ENCODE data around the gene TMTC1. TPM values are rescaled to one million over a fixed set of nuclear protein-coding genes. Genes with fewer than 3 reads are reported as not detected.

Gene TMTC1
- total and polyA plus RNA-seq, 2 donors (not counting 1 experiment from before 2014, with no cell fraction given), result not detected

DNA sequence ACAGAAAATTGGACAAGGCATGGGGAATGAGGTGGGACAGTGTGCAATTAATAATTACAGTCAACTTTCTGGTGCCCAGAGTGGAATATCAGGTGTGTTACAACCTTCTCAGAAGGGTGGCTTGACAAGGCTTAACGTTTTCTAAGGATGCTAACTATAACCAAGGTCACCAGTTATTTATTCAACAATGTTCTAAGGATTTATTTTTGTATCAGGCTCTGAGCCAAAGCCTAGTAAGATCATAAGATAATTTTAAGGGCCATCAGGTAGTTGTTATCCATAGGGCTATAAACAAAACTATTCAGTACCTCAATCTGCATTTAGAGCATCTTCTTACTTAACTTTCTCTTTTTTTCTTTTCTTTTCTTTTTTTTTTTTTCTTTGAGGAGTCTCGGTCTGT, 134.0 kb downstream of the TMTC1 start:
- intact Hi-C loops (cut with micrococcal nuclease), result no loop called here
- H3K4me2 ChIP-seq (replicated peaks; ENCODE audit: low read depth, low read length, poor library complexity, severe bottlenecking), result no peak overlapping the region
- no peak overlapping the region for H3K4me3 Mint-ChIP-seq

GRCh38 chr12:29644536-29645162, 139.1 kb downstream of the TMTC1 start:
- intact Hi-C loops (cut with micrococcal nuclease), result no loop called here
- Histone ChIP-seq H3K9me3 (ENCODE audit: control extremely low read depth in 1 of 3, control insufficient read depth in 2 of 3, insufficient read depth in 1 of 3, low read length in 2 of 3) (no peaks in the 10 kb centered on the region), H4K20me1 (ENCODE audit: control insufficient read depth, insufficient read depth, low read length, poor library complexity, severe bottlenecking) (no peaks in the 10 kb centered on the region), H3K27me3 (replicated peaks in 1 of 4; ENCODE audit: control extremely low read depth in 1 of 4, control insufficient read depth in 3 of 4, insufficient read depth in 4 of 4, low read length in 3 of 4) (no peaks in the 10 kb centered on the region), H2AFZ (ENCODE audit: insufficient read depth, low read depth, low read length, poor library complexity, severe bottlenecking) (no peak overlapping the region), H3K9ac (ENCODE audit: low read length) (no peak overlapping the region), H3K4me1 (ENCODE audit: control insufficient read depth in 2 of 2, insufficient read depth in 2 of 2, low read length in 2 of 2) (no peaks in the 10 kb centered on the region), H3K36me3 (replicated peaks in 1 of 2; ENCODE audit: control extremely low read depth in 1 of 2, control insufficient read depth in 1 of 2, extremely low read depth in 1 of 2, insufficient read depth in 2 of 2, low read length in 1 of 2) (no peaks in the 10 kb centered on the region), H3K79me2 (ENCODE audit: control insufficient read depth, insufficient read depth, low read length) (no peaks in the 10 kb centered on the region), H3K4me2 (replicated peaks; ENCODE audit: low read depth, low read length, poor library complexity, severe bottlenecking) (no peak overlapping the region), H3K27ac (ENCODE audit: low read length in 2 of 2) (no peak overlapping the region), H3K4me3 (ENCODE audit: control extremely low read depth in 1 of 5, extremely low read depth in 1 of 5, insufficient read depth in 1 of 5, low read depth in 2 of 5, low read length in 4 of 5) (no peak overlapping the region)
- H3K4me3 Mint-ChIP-seq, result no peak overlapping the region
- no peaks in the 10 kb centered on the region for H3K9me3 Mint-ChIP-seq (ENCODE audit: insufficient read depth)
- TF ChIP-seq CTCF (IDR thresholded peaks at IDR 0.05) (no peak), EZH2 (IDR thresholded peaks at IDR 0.05; ENCODE audit: borderline replicate concordance, insufficient read depth, low read depth, low read length, poor library complexity, severe bottlenecking) (no peak)
- ATAC-seq (ENCODE audit: low read depth) (no peak), DNase-seq (no peak)
- 80% methylated on average over 1 of the region's 1 CpG for WGBS (ENCODE audit: insufficient coverage)
- H3K27me3 Mint-ChIP-seq, result no peaks in the 10 kb centered on the region
- no peak overlapping the region for H3K27ac Mint-ChIP-seq
- ChIA-PET CTCF (interaction anchor here (0.5 kb wide), 1 partner anchor 9 kb away, joined by 5 read pairs; no protein-coding TSS in a partner anchor), POLR2A (no interaction called here)
- no peaks in the 10 kb centered on the region for H3K4me1 Mint-ChIP-seq

More for the DNA sequence above, 134.0 kb downstream of the TMTC1 start:
- TF ChIP-seq CTCF (IDR thresholded peaks at IDR 0.05), result no peak
- no peak for TF ChIP-seq EZH2 (IDR thresholded peaks at IDR 0.05; ENCODE audit: borderline replicate concordance, insufficient read depth, low read depth, low read length, poor library complexity, severe bottlenecking)
- Histone ChIP-seq H3K4me1 (ENCODE audit: control insufficient read depth in 2 of 2, insufficient read depth in 2 of 2, low read length in 2 of 2) (no peaks in the 10 kb centered on the region), H3K27me3 (replicated peaks in 1 of 4; ENCODE audit: control extremely low read depth in 1 of 4, control insufficient read depth in 3 of 4, insufficient read depth in 4 of 4, low read length in 3 of 4) (no peaks in the 10 kb centered on the region), H3K9me3 (ENCODE audit: control extremely low read depth in 1 of 3, control insufficient read depth in 2 of 3, insufficient read depth in 1 of 3, low read length in 2 of 3) (no peaks in the 10 kb centered on the region), H3K27ac (ENCODE audit: low read length in 2 of 2) (no peak overlapping the region), H4K20me1 (ENCODE audit: control insufficient read depth, insufficient read depth, low read length, poor library complexity, severe bottlenecking) (no peaks in the 10 kb centered on the region), H2AFZ (ENCODE audit: insufficient read depth, low read depth, low read length, poor library complexity, severe bottlenecking) (no peak overlapping the region), H3K79me2 (ENCODE audit: control insufficient read depth, insufficient read depth, low read length) (no peaks in the 10 kb centered on the region), H3K4me3 (ENCODE audit: control extremely low read depth in 1 of 5, extremely low read depth in 1 of 5, insufficient read depth in 1 of 5, low read depth in 2 of 5, low read length in 4 of 5) (no peak overlapping the region), H3K9ac (ENCODE audit: low read length) (no peak overlapping the region), H3K36me3 (replicated peaks in 1 of 2; ENCODE audit: control extremely low read depth in 1 of 2, control insufficient read depth in 1 of 2, extremely low read depth in 1 of 2, insufficient read depth in 2 of 2, low read length in 1 of 2) (no peaks in the 10 kb centered on the region)
- CTCF ChIA-PET, result no interaction called here
- Mint-ChIP-seq H3K27ac (no peak overlapping the region), H3K9me3 (ENCODE audit: insufficient read depth) (no peaks in the 10 kb centered on the region), H3K27me3 (no peaks in the 10 kb centered on the region), H3K4me1 (no peaks in the 10 kb centered on the region)
- WGBS (ENCODE audit: insufficient coverage), result 83% methylated on average over 1 of the region's 2 CpGs
- ATAC-seq (ENCODE audit: low read depth) (no peak), DNase-seq (no peak)
- POLR2A ChIA-PET, result no interaction called here

Data from B cell (primary cell).